Upper lobe of left lung (tissue), 4 donors: ENCODE data around the gene F5.

Experiments
- CTCF ChIP-seq, 6 experiments: fragments of 450-650 bp in 4 of 6; fragments of 200-600 bp in 2 of 6; sonication (generic) in 2 of 6; IDR thresholded peaks; one replicate each; pipeline ENCODE4 v1.5.1; 2016 to 2019; ENCODE audit warnings: antibody characterized with exemption in 6 of 6
- EP300 ChIP-seq, 4 donors: sonication (generic); formaldehyde crosslinking; IDR thresholded peaks; one replicate each; pipeline ENCODE4 v1.5.1; 2017; ENCODE audit warnings: antibody characterized with exemption in 4 of 4, control low read depth in 2 of 4

GRCh38 chr1:169538998-169539871 is 47.0 kb downstream of the F5 start:
- no peak for TF ChIP-seq CTCF (IDR thresholded peaks at IDR 0.05)
- TF ChIP-seq EP300 (IDR thresholded peaks at IDR 0.05), result no peak
